NOMO-1 (cell line): ENCODE results near the gene VAV1.
"Not testable (repeated sequence)": the region's sequence is repeated elsewhere in the genome, so short reads cannot be mapped to it uniquely, and the experiment has no call there.

Experiments
- DNase-seq, 2 experiments: peaks; one replicate each; lab custom pipeline; 2025; ENCODE audit not compliant: unreplicated experiment in 2 of 2; lab: John Stamatoyannopoulos, UW

The VAV1 gene

GRCh38 chr19:6811906-6812305 lies 39.4 kb downstream of the VAV1 start:
- DNase-seq = no peak

- DNase-seq = no peak
Measured at GRCh38 chr19:6812612-6813011, 40.1 kb downstream of the VAV1 start.

GRCh38 chr19:6813659-6814058 lies 41.2 kb downstream of the VAV1 start:
- DNase-seq = no peak

GRCh38 chr19:6817179-6817578 lies 44.7 kb downstream of the VAV1 start:
- DNase-seq = no peak

GRCh38 chr19:6818246-6818645 lies 45.7 kb downstream of the VAV1 start:
- no peak for DNase-seq

- DNase-seq = no peak
Measured at GRCh38 chr19:6819323-6819722, 46.8 kb downstream of the VAV1 start.

GRCh38 chr19:6820237-6820636 lies 47.7 kb downstream of the VAV1 start:
- DNase-seq = no peak

- DNase-seq = no peak
Measured at GRCh38 chr19:6821639-6822310, 49.3 kb downstream of the VAV1 start.

GRCh38 chr19:6822311-6822670 lies 49.8 kb downstream of the VAV1 start:
- DNase-seq = no peak

GRCh38 chr19:6825076-6825774 lies 52.7 kb downstream of the VAV1 start:
- no peak for DNase-seq

GRCh38 chr19:6826281-6826920 lies 53.9 kb downstream of the VAV1 start:
- no peak for DNase-seq

GRCh38 chr19:6828306-6828697 lies 55.8 kb downstream of the VAV1 start:
- no peak for DNase-seq

GRCh38 chr19:6828698-6829633 lies 56.5 kb downstream of the VAV1 start:
- DNase-seq = peak in 1 of 2 experiments; percentile 28

GRCh38 chr19:6829829-6830228 lies 57.3 kb downstream of the VAV1 start:
- not testable (repeated sequence) for DNase-seq

- peak in 1 of 2 experiments; percentile 37 for DNase-seq
Measured at GRCh38 chr19:6831084-6831483, 58.6 kb downstream of the VAV1 start.

GRCh38 chr19:6832412-6832811 lies 59.9 kb downstream of the VAV1 start:
- DNase-seq = no peak

GRCh38 chr19:6833166-6833790 lies 60.8 kb downstream of the VAV1 start:
- no peak for DNase-seq

GRCh38 chr19:6834433-6834832 lies 61.9 kb downstream of the VAV1 start:
- DNase-seq = no peak

GRCh38 chr19:6835501-6835900 lies 63.0 kb downstream of the VAV1 start:
- no peak for DNase-seq

- no peak for DNase-seq
Measured at GRCh38 chr19:6837525-6837924, 65.0 kb downstream of the VAV1 start.
